Measurements from ENCODE around the gene CDC42BPB.
"Not testable (repeated sequence)": the region's sequence is repeated elsewhere in the genome, so short reads cannot be mapped to it uniquely, and the experiment has no call there.

Gene CDC42BPB

DNA sequence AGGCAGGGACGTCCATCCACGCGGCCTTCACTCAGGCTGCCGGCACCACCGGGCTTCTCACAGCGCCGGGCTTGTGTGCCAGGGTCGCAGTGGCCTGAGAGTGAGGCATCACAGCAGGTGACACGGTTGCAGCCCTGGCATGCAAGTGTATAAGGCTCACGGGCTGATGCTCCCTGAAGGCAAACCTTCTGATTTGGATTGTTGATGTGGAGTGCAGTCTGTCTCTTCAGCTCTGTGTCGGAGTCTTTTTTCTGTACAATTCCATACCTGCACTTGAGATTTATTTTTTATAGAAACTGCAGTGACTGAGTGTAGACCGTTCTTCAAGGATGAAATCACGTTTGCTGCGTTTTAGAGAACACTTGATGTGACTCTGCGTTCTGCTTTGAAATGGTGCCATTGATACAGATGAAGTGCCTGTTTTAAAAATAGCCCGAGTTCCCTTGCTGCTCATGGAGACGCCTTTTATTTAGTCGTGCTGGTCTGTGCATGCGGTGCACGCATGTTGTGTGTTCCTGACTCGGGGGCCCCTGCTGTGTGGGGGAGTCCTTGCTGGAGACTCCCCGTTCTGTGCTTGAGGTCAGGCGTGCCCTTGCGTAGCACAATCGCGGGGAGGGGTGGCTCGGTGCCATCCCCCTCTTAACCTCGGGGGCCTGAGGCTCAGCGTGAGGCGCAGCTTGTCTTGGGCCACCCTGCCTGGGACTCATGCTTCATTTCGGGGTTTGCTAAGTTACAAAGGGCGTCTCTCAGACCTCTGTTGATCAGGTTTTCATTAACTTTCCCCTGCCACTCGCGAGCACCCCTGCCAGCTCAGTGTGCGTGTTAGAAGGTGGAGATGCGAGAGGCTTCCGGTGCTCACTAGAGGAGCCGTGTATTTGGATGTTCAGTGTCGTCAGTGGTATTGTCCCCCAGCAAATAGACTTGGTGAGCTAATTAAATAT lies 156.4 kb downstream of the CDC42BPB start:
- DNase-seq (ENCODE audit: low spot score): no peak

DNA sequence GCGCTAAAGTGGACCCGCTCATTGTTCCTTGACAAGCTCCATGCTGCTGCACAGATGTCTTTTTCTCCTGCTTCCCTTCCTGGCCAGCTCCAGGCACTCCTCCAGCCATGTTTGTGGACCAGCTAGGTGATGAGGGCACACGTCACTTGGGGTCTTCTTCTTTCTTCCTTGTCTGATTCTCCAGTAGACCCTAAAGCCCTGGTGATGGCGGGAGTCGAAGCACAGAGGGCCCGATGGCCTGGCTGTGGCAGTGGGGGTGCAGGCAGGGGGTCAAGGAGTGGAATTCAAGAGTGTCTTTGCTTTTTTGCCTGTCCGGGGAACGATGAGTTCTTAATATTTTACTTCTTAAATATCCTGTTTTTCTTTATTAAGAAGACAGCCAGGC lies 157.8 kb downstream of the CDC42BPB start:
- no peak for DNase-seq (ENCODE audit: low spot score)

DNA sequence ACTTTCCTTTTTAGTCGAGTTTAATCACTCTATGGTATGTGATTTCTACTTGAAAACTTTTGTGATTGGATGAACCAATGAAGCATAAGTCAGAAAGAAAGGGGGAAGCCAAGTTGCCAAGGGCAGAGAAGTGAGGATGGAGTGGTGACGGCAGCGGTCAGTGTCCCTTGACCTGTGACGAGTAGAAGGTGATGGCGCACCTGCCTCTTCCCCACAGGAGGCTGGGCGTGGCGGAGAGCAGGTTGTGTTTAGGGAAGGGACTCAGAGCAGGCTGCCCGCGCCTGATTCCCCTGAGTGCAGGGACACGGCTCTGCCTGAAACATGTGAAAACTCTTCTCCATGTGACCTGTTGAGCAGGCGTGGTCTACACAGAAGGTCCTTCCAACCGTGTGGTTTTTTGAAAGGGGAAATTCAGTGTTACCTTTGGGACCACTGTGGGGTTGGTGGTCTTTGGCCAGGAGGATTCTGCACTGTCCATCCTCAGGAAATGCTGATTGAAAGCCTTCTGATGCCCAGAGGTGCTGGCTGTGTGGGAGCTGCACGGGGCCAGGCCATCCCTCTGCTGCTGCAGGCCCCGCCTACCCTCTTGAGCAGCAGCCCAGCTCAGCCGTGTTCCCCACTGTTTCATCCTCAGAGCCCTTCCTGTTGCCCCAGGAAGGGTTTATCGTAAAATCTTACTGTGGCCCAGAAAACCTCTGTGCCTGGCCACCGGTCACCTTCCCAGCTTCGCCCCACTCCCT lies 158.4 kb downstream of the CDC42BPB start:
- DNase-seq (ENCODE audit: low spot score): no peak

DNA sequence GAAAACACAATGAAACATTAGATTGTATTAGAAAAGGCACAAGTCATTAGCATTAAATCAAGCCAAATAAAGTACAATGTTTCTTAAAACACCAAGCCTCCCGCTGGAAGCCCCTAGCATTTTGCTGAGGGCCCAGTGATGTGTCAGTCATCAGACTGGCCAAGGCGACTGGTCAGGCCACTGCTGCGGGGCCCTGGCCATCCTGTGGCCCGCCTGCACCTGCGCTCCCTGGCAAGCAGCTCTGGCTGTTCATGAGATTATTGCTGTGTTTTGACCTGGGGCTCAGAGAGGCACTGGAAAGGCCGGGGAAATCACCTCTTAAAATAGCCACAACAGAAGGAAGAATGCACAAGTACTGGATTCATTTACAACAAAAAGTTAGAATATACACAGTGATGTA lies 159.1 kb downstream of the CDC42BPB start:
- DNase-seq (ENCODE audit: low spot score): no peak

DNA sequence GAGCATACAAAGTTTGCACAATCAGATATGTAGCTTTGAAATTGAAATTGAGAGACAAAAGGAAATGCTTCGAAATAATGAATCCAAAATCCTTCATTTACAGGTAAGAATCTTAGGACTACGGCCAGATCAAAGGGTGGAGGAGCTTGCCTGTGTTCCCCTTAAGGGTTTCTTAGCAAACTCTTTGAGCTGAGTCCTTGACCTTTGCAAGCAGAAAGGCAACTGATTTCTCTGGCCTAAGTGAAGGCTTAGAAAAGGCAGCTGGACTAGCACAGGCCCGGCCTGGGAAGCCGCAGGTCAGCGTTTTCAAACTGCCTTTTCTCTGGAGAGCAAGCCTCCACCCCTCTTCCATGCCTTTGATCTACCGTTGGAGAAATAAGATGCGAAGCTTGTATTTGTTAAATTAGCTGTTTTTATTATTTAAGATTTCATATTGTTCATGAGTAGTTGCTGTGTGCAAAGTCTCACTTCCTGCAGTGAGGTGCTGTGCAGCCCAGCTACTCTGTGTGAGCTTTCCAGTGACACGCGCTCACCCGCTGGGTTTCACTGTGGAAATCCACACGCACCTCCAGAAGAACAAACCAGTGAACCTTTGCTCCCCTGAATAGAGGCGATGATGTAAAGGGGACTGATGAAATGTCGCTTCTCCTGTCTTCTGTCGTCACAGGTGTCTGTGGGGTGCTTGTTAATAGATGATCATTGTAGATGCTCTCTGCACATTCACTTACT lies 159.9 kb downstream of the CDC42BPB start:
- DNase-seq (ENCODE audit: low spot score): no peak

DNA sequence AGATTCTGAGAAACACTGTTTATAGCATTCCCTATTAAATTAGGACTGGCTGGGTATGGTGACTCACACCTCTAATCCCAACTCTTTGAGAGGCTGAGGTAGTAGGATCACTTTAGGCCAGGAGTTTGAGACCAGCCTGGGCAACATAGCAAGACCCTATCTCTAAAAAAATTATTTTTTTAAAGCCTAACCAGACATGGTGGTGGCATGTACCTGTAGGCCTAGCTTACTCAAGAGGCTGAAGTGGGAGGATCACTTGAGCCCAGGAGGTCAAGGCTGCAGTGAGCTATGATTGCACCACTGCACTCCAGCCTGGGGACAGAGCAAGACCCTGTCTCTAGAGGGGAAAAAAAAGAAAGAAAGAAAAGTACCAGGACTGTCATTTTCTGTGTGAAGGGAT lies 160.6 kb downstream of the CDC42BPB start:
- DNase-seq (ENCODE audit: low spot score): not testable (repeated sequence)

DNA sequence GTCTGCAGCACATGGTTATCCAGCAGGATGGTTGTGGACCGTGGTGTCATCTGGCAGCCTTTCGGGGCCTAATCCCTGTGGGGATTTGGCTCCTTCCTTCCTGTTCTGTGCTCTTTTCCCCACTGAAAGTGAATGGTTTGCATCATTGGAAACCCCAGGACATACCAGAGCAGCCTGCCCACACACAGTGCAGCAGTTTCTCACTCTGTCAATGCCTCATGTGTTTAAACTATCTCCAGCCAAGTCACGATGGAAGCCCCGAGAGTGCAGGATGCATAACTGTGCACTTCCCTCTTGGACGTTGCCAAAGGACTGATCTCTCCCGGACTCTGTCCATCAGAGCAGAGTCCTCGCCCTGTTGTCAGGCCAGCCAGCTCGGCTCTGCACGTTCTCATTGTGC lies 163.9 kb downstream of the CDC42BPB start:
- peak; percentile 7 for DNase-seq (ENCODE audit: low spot score)

DNA sequence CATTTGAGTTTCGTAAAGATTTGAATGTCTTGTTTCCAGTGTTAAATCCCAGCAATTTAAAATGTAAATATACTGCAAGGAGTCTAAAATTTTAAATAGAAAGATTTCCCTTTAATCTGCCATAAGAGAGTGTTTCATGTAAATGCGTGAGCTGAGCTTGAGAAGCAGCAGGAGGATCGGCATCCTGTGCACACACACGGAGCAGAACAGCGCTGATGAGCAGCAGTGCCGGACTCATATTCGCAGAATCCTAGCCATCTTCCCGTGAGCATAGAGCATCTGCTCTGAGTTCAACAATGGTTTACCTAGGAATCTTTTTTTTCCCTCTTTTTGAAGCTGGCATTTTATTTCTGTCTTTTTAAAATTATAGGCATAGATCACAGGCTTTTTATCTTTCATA lies 164.7 kb downstream of the CDC42BPB start:
- DNase-seq (ENCODE audit: low spot score): no peak

DNA sequence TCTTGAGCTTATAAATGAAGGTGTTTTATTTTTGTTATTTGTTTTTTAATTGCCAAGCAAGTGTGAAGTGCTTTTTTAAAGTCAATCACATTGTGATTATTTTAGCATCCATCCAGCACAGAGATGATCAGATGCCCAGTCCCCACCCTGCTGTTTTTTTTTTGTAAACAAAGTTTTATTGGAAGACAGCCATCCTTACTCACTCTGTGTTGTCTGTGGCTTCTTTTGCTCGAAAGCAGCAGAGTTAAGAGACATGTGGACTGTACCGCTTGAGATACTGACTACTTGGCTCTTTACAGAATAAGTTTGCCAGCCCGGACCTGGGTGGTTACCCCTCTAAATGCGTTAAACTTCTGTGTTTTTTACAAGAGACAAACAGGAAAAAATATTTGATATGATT lies 165.8 kb downstream of the CDC42BPB start:
- DNase-seq (ENCODE audit: low spot score): no peak

DNA sequence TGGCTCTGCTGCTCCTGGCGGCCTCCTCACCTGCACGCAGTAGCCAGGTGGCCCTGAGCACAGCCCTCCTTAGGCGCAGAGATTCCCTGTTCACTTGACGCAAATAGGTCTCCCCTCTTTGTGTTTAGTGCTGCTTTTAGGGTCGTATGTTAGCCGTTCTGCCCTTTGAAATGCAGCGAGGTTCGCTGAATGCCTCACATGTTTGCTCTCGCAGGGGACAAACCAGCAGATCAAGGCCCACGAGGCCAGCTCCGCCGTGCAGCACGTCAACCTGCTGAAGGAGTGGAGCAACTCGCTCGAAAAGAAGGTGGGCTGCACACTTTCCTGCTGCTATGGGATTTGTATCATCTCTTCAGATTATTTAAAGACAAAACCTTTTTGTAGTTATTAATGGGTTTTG lies 166.2 kb downstream of the CDC42BPB start:
- no peak for DNase-seq (ENCODE audit: low spot score)

DNA sequence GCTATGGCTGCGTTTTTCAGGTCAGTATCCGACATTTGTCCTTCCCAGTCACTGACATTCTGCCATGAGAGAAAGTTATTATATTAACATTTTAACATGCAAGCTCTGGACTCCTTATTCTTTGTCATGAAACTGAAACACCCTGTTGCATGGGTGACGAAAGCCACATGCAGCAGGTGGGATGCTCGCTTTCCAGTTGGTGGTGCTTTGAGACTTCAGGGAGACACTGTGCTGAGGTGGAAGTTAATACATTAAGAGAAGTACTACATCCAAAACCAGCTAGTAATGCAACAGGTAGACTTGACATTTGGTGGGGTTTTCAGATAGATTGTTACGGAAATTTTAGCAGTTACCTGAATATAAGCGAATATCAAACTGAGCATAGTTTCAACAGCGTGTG lies 167.7 kb downstream of the CDC42BPB start:
- no peak for DNase-seq (ENCODE audit: low spot score)

DNA sequence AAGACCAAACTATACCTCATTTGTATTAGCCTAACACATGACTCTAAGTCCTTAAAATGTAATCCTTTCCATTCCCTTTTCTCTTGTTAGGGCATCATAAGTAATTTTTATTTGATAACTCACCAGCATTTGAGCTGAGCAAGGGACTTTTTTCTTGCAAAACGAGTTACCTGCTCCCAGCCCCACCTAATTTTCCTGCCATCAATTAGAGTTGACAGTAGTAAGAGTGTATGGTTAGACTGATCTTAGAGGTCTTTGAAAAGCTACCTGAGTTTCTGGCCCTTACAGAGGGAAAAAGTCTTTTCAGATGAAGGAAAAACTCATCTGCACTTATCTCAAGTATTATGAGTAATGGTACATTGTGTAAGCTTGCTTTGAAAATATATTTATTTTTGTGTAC lies 168.6 kb downstream of the CDC42BPB start:
- DNase-seq (ENCODE audit: low spot score): no peak

DNA sequence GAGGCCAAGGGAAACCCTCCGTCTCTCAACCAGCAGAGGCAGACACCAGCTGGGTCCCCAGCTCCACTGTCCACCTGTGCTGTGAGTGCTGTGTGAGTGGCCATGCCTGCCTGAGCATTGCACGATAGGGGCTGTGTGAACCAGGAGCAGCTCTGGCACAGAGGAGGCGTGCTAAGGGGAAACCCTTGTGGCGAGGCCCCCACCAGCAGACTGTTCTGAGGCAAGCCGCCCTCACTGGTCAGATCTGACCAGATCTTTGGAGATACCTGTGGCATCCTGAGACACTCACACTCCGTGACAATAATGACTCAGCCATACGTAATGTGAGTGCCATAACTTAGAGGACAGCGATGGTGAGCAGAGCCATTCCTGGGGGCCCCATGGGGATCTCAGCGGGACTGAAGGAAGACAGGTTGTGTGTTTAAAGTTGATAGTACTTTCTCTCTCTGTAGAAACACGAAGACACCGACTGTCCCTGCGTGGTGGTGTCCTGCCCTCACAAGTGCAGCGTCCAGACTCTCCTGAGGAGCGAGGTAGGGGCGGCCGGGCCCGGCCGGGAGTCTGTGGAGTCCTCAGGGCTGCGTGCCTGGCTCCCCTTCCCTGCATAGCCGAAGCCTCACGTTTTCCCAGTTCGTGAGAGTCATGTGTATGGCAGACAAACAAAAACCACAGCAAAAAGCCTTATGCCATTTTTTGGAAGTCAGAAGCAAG lies 171.5 kb downstream of the CDC42BPB start:
- no peak for DNase-seq (ENCODE audit: low spot score)

DNA sequence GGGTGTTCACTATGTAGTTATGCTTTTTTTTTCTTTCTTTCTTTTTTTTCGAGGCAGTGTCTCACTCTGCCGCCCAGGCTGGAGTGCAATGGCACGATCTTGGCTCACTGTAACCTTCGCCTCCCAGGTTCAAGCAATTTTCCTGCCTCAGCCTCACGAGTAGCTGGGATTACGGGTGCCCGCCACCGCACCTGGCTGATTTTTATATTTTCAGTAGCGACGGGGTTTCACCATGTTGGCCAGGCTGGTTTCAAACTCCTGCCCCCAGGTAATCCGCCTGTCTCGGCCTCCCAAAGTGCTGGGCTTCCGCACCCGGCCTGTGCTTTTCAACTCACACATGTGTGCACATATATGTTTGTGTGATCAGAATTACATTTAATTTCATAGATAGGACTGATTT lies 173.8 kb downstream of the CDC42BPB start:
- no peak for DNase-seq (ENCODE audit: low spot score)

DNA sequence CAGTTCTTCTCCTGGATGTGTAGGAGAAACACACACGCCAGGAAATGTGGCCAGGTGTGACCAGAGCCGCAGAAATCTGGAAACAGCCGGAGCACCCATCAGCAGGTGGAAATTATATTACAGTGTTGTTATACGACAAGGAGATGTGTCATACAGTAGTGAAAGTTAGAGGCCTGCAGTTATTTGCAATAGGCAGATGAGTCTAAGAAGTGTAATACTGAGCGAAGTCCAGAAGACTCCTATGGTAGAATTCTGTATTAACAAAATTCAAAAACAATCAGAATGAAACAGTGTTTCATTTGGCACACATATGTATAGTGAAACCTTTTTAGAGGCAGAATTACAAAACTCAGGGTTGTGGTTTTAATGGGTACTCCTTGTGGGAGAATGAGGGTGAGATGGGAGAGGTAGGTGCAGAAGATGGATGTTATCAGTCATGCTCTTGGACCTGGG lies 174.2 kb downstream of the CDC42BPB start:
- DNase-seq (ENCODE audit: low spot score): no peak

Data from putamen (tissue), 1 donor.